ENCODE data around the gene TBX4. TPM values are rescaled to one million over a fixed set of nuclear protein-coding genes. Genes with fewer than 3 reads are reported as not detected.

The TBX4 gene
- total and polyA plus RNA-seq, 2 of the 13 experiments (the other 11 are each of a cell fraction or from before 2014, with no cell fraction given): 0.11 to 1.1 TPM

DNA sequence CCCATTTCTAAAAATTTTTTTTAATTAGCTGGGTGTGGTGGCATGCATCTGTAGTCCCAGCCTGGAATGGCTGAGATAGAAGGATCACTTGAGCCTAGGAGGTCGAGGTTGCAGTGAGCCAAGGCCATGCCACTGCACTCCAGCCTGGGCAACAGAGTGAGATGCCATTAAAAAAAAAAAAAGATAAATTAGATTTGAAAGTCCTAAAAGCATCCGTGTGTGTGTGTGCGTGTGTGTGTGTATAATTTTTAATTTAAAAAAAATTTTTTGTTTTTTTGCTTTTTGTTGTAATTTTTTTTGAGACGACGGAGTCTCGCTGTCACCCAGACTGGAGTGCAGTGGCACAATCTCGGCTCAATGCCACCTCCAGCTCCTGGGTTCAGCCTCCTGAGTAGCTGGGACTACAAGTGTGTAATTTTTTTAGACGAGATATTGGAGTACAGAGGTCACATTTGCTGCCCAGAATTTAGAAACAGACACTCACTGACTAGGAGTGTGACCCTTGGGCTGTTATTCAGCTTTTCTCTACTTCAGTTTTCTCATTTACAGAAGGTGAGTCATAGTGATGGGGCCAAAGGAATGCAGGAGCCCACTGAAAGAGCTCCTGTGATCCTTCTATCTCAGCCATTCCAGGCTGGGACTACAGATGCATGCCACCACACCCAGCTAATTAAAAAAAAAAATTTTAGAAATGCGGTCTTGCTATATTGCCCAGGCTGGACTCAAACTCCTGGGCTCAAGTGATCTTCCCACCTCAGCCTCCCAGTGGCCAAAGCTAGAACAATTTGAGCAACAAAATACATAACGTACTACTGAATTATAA, 25.5 kb upstream of the TBX4 start (continued):
- TF ChIP-seq, protein P1, sequence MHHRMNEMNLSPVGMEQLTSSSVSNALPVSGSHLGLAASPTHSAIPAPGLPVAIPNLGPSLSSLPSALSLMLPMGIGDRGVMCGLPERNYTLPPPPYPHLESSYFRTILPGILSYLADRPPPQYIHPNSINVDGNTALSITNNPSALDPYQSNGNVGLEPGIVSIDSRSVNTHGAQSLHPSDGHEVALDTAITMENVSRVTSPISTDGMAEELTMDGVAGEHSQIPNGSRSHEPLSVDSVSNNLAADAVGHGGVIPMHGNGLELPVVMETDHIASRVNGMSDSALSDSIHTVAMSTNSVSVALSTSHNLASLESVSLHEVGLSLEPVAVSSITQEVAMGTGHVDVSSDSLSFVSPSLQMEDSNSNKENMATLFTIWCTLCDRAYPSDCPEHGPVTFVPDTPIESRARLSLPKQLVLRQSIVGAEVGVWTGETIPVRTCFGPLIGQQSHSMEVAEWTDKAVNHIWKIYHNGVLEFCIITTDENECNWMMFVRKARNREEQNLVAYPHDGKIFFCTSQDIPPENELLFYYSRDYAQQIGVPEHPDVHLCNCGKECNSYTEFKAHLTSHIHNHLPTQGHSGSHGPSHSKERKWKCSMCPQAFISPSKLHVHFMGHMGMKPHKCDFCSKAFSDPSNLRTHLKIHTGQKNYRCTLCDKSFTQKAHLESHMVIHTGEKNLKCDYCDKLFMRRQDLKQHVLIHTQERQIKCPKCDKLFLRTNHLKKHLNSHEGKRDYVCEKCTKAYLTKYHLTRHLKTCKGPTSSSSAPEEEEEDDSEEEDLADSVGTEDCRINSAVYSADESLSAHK (CRISPR knock-in tag; IDR thresholded peaks at IDR 0.05; ENCODE audit: borderline replicate concordance): no peak
- TF ChIP-seq ZNF543 (CRISPR knock-in tag; IDR thresholded peaks at IDR 0.05) (0 out of 2 replicates have a peak, but pooled peaks have one; percentile 45), ZNF567 (CRISPR knock-in tag; IDR thresholded peaks at IDR 0.05; ENCODE audit: borderline replicate concordance) (no peak), ZBTB20 (CRISPR knock-in tag; IDR thresholded peaks at IDR 0.05; ENCODE audit: borderline replicate concordance, low read depth) (no peak), CENPT (CRISPR knock-in tag; IDR thresholded peaks at IDR 0.05; ENCODE audit: low read depth) (no peak), RXRA (CRISPR knock-in tag; IDR thresholded peaks at IDR 0.05) (0 out of 2 replicates have a peak, but pooled peaks have one; percentile 8), RCOR2 (CRISPR knock-in tag; IDR thresholded peaks at IDR 0.05) (0 out of 2 replicates have a peak, but pooled peaks have one; percentile 63), SRSF9 (IDR thresholded peaks at IDR 0.05; ENCODE audit: borderline replicate concordance, insufficient read depth, low read depth, low read length, poor library complexity, severe bottlenecking) (no peak), SOX5 (CRISPR knock-in tag; IDR thresholded peaks at IDR 0.05; ENCODE audit: borderline replicate concordance) (peak; percentile 50; the same call in 1 of the 2 replicates), NR2F2 (IDR thresholded peaks at IDR 0.05; ENCODE audit: borderline replicate concordance, low read depth) (0 out of 2 replicates have a peak, but pooled peaks have one; percentile 38)
- TF ChIP-seq, protein P2, sequence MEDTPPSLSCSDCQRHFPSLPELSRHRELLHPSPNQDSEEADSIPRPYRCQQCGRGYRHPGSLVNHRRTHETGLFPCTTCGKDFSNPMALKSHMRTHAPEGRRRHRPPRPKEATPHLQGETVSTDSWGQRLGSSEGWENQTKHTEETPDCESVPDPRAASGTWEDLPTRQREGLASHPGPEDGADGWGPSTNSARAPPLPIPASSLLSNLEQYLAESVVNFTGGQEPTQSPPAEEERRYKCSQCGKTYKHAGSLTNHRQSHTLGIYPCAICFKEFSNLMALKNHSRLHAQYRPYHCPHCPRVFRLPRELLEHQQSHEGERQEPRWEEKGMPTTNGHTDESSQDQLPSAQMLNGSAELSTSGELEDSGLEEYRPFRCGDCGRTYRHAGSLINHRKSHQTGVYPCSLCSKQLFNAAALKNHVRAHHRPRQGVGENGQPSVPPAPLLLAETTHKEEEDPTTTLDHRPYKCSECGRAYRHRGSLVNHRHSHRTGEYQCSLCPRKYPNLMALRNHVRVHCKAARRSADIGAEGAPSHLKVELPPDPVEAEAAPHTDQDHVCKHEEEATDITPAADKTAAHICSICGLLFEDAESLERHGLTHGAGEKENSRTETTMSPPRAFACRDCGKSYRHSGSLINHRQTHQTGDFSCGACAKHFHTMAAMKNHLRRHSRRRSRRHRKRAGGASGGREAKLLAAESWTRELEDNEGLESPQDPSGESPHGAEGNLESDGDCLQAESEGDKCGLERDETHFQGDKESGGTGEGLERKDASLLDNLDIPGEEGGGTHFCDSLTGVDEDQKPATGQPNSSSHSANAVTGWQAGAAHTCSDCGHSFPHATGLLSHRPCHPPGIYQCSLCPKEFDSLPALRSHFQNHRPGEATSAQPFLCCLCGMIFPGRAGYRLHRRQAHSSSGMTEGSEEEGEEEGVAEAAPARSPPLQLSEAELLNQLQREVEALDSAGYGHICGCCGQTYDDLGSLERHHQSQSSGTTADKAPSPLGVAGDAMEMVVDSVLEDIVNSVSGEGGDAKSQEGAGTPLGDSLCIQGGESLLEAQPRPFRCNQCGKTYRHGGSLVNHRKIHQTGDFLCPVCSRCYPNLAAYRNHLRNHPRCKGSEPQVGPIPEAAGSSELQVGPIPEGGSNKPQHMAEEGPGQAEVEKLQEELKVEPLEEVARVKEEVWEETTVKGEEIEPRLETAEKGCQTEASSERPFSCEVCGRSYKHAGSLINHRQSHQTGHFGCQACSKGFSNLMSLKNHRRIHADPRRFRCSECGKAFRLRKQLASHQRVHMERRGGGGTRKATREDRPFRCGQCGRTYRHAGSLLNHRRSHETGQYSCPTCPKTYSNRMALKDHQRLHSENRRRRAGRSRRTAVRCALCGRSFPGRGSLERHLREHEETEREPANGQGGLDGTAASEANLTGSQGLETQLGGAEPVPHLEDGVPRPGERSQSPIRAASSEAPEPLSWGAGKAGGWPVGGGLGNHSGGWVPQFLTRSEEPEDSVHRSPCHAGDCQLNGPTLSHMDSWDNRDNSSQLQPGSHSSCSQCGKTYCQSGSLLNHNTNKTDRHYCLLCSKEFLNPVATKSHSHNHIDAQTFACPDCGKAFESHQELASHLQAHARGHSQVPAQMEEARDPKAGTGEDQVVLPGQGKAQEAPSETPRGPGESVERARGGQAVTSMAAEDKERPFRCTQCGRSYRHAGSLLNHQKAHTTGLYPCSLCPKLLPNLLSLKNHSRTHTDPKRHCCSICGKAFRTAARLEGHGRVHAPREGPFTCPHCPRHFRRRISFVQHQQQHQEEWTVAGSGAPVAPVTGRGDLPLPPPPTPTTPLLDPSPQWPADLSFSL (CRISPR knock-in tag; IDR thresholded peaks at IDR 0.05): no peak
- TF ChIP-seq, protein P3, sequence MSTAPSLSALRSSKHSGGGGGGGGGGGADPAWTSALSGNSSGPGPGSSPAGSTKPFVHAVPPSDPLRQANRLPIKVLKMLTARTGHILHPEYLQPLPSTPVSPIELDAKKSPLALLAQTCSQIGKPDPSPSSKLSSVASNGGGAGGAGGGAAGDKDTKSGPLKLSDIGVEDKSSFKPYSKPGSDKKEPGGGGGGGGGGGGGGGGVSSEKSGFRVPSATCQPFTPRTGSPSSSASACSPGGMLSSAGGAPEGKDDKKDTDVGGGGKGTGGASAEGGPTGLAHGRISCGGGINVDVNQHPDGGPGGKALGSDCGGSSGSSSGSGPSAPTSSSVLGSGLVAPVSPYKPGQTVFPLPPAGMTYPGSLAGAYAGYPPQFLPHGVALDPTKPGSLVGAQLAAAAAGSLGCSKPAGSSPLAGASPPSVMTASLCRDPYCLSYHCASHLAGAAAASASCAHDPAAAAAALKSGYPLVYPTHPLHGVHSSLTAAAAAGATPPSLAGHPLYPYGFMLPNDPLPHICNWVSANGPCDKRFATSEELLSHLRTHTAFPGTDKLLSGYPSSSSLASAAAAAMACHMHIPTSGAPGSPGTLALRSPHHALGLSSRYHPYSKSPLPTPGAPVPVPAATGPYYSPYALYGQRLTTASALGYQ (CRISPR knock-in tag; IDR thresholded peaks at IDR 0.05): 0 out of 2 replicates have a peak, but pooled peaks have one; percentile 22

Data from HepG2 (cell line).